ENCODE results near the gene INSIG1. TPM values are rescaled to one million over a fixed set of nuclear protein-coding genes. Genes with fewer than 3 reads are reported as not detected.

The INSIG1 gene
- total and polyA plus RNA-seq, 5 donors = 14.1 to 21.5 (median 16.5) TPM

DNA sequence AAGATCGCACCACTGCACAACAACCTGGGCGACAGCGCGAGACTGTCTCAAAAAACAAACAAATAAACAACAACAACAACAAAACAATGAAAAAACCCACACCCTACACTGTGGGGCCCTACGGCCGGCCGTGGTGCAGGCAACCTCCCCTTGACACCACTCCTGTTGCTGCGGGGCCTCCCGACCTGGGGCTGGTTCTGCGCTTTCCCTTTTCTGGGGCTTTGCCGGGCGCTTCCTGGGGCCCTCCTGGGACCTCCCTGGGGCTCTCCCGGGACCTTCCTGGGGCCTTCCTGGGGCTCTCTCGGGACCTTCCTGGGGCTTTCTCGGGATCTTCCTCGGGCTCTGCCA lies 46.6 kb downstream of the INSIG1 start:
- no peak overlapping the region for H3K4me3 ChIP-seq (ENCODE audit: low read length)
- no peak for DNase-seq
- H3K27me3 ChIP-seq (ENCODE audit: control insufficient read depth, insufficient read depth) = no peaks in the 10 kb centered on the region

DNA sequence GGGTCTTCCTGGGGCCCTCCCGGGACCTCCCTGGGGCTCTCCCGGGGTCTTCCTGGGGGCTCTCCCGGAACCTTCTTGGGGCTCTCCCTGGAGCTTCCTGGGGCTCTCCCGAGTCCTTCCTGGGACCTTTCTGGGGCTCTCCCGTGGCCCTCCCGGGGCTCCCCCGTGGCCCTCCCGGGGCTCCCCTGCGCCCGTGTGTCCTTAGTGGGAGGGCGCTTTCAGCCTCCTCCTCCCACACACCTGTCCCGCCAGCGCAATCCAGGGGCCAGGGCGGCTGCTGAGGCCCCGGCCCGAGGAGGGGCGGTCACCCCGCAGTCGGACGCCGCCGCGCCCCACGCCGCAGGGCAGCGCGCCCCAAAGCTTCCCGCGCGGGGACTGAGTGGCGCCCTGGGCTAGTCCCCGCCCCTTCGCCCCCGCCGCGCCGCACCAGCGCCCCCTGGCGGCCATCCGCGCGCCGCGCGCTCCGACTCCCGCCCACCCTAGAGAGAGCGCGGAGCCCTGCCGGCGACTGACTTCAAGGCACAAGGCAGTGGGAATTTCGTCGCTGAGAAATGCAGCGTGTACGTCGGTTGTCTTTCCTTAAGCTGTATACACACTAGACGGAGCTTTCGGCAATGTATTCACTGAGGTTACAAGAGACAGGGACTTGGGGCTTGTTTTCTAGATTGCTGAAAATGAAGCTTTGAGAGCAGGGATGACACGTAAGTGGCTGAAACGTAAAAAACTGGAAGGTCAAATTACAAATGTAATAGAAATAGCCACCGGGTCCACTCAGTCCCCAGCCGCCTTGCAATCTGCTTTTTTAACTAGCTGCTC lies 47.1 kb downstream of the INSIG1 start:
- Histone ChIP-seq H3K27me3 (ENCODE audit: control insufficient read depth, insufficient read depth) (no peaks in the 10 kb centered on the region), H3K4me3 (ENCODE audit: low read length) (peak overlapping the region; percentile 12), H3K27ac (ENCODE audit: low read length) (no peak overlapping the region), H3K9me3 (ENCODE audit: control insufficient read depth, low read length) (no peaks in the 10 kb centered on the region), H3K4me1 (ENCODE audit: control insufficient read depth, insufficient read depth, low read length) (no peaks in the 10 kb centered on the region)
- 3% methylated on average over 62 of the region's 62 CpGs for WGBS
- DNase-seq (peak; percentile 78 to 93 (median 91)), ATAC-seq (peak; percentile 96 to 98)
- intact Hi-C loops (cut with DNase I) = loop anchor here (2.0 to 5.0 kb wide), 5 partner anchors 153 to 418 kb away; no protein-coding TSS in a partner anchor

More for the DNA sequence above, 46.6 kb downstream of the INSIG1 start:
- Histone ChIP-seq H3K27ac (ENCODE audit: low read length) (no peak overlapping the region), H3K9me3 (ENCODE audit: control insufficient read depth, low read length) (no peaks in the 10 kb centered on the region), H3K4me1 (ENCODE audit: control insufficient read depth, insufficient read depth, low read length) (no peaks in the 10 kb centered on the region)
- ATAC-seq = peak in 1 of 2 donors; percentile 6
- 52% methylated on average over 16 of the region's 16 CpGs for WGBS
- intact Hi-C loops (cut with DNase I) = loop anchor here in 3 of 4 donors (2.0 to 5.0 kb wide), 4 partner anchors 153 to 417 kb away; no protein-coding TSS in a partner anchor

DNA sequence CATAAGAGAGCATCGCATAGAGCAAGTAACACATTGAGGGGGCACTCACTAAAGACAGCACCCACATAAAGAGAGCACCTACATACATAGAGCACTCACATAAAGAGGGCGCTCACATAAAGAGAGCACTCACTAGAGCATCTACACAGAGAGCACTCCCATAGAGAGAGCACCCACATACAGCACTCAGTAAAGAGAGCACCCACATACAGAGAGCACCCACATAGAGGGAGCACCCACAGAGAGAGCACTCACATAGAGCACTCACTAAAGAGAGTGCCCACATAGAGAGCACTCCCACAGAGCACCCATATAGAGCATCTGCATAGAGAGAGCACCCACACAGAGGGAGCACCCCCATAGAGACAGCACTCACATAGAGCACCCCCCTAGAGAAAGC lies 47.8 kb downstream of the INSIG1 start:
- DNase-seq (no peak), ATAC-seq (no peak)
- Histone ChIP-seq H3K27me3 (ENCODE audit: control insufficient read depth, insufficient read depth) (no peaks in the 10 kb centered on the region), H3K9me3 (ENCODE audit: control insufficient read depth, low read length) (no peaks in the 10 kb centered on the region), H3K4me3 (ENCODE audit: low read length) (no peak overlapping the region), H3K4me1 (ENCODE audit: control insufficient read depth, insufficient read depth, low read length) (no peaks in the 10 kb centered on the region), H3K27ac (ENCODE audit: low read length) (no peak overlapping the region)
- 75% methylated on average over 2 of the region's 2 CpGs for WGBS
- intact Hi-C loops (cut with DNase I) = loop anchor here (2.0 to 5.0 kb wide), 4 partner anchors 153 to 419 kb away; no protein-coding TSS in a partner anchor

DNA sequence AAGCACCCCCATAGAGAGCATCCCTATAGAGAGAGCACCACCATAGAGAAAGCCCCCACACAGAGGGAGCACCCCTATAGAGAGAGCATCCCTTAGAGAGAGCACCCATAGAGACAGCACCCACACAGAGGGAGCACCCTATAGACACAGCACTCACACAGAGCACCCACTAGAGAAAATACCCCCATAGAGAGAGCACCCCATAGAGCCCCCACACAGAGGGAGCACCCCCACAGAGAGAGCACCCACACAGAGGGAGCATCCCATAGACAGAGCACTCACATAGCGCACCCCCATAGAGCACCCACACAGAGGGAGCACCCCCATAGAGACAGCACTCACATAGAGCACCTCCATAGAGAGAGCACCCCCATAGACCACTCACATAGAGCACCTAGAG lies 48.6 kb downstream of the INSIG1 start:
- H3K4me1 ChIP-seq (ENCODE audit: control insufficient read depth, insufficient read depth, low read length) = no peaks in the 10 kb centered on the region
- DNase-seq = no peak
- no peak overlapping the region for H3K4me3 ChIP-seq (ENCODE audit: low read length)
- no peaks in the 10 kb centered on the region for H3K9me3 ChIP-seq (ENCODE audit: control insufficient read depth, low read length)
- 95% methylated on average over 1 of the region's 1 CpG for WGBS
- H3K27ac ChIP-seq (ENCODE audit: low read length) = no peak overlapping the region
- no peaks in the 10 kb centered on the region for H3K27me3 ChIP-seq (ENCODE audit: control insufficient read depth, insufficient read depth)
- intact Hi-C loops (cut with DNase I) = loop anchor here in 1 of 4 donors (5.0 kb wide), 1 partner anchor 154 kb away; no protein-coding TSS in a partner anchor
- ATAC-seq = no peak

DNA sequence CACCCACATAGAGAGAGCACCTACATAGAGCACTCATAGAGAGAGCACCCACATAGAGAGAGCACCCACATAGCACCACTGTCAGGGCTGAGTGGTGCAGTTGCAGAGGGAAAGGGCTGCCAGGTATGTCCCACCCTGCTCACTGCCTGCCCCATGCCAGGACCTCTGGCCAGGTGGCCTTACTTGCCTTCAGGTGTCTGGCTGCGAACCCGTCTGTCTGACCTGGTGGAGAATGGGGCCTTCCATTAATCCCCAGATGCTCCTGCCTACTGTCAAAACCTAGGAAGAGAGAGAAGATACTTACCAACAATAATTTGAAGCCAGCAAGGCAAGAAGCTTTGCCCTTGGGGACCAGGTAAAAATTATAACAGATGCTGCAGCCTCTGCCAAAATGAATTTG lies 51.1 kb downstream of the INSIG1 start:
- Histone ChIP-seq H3K9me3 (ENCODE audit: control insufficient read depth, low read length) (no peaks in the 10 kb centered on the region), H3K4me1 (ENCODE audit: control insufficient read depth, insufficient read depth, low read length) (no peaks in the 10 kb centered on the region), H3K27me3 (ENCODE audit: control insufficient read depth, insufficient read depth) (no peaks in the 10 kb centered on the region), H3K27ac (ENCODE audit: low read length) (no peak overlapping the region), H3K4me3 (ENCODE audit: low read length) (no peak overlapping the region)
- ATAC-seq (no peak), DNase-seq (no peak)
- intact Hi-C loops (cut with DNase I) = loop anchor here in 1 of 4 donors (5.0 kb wide), 1 partner anchor 157 kb away; no protein-coding TSS in a partner anchor
- WGBS = 76% methylated on average over 2 of the region's 2 CpGs

DNA sequence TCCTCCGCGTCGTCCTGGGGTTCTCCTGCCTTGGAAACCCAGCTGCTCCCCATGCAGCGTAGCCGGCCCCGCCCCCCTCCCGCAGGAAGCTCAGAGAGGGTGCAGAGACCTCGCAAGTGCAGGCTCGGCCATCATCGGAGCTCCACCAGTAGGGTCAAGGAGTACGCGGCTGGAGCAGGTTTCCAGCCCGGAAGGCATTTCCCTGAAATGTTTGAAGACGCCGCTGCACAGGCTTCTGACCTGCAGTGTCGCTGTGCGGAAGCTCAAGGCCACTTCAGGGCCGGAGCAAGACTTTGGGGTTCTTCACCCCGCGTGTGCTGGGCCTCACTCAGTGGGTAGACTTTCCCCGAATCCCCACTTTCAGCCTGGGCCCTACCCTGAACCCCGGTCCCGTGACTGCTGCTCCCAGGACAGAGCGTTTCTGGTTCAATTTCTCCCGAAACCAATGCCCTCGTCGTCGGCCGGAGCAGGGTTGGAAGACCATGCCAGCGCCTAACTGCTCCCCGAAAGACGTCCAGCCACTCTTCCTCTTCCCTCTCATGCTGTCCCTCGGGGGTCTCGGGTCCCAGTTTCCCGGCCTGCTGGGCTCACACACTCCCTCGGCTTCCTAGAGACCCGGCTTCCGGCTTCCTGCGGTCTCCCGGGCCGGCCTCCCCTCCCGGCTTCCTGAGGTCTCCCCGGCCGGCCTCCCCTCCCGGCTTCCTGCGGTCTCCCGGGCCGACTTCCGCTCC lies 52.1 kb downstream of the INSIG1 start:
- Histone ChIP-seq H3K27ac (ENCODE audit: low read length) (no peak overlapping the region), H3K4me1 (ENCODE audit: control insufficient read depth, insufficient read depth, low read length) (no peaks in the 10 kb centered on the region), H3K4me3 (ENCODE audit: low read length) (no peak overlapping the region), H3K27me3 (ENCODE audit: control insufficient read depth, insufficient read depth) (no peaks in the 10 kb centered on the region), H3K9me3 (ENCODE audit: control insufficient read depth, low read length) (no peaks in the 10 kb centered on the region)
- intact Hi-C loops (cut with DNase I) = loop anchor here in 2 of 4 donors (5.0 to 10.0 kb wide), 2 partner anchors 157 to 435 kb away; no protein-coding TSS in a partner anchor
- ATAC-seq (no peak), DNase-seq (no peak)
- WGBS = 65% methylated on average over 49 of the region's 49 CpGs

DNA sequence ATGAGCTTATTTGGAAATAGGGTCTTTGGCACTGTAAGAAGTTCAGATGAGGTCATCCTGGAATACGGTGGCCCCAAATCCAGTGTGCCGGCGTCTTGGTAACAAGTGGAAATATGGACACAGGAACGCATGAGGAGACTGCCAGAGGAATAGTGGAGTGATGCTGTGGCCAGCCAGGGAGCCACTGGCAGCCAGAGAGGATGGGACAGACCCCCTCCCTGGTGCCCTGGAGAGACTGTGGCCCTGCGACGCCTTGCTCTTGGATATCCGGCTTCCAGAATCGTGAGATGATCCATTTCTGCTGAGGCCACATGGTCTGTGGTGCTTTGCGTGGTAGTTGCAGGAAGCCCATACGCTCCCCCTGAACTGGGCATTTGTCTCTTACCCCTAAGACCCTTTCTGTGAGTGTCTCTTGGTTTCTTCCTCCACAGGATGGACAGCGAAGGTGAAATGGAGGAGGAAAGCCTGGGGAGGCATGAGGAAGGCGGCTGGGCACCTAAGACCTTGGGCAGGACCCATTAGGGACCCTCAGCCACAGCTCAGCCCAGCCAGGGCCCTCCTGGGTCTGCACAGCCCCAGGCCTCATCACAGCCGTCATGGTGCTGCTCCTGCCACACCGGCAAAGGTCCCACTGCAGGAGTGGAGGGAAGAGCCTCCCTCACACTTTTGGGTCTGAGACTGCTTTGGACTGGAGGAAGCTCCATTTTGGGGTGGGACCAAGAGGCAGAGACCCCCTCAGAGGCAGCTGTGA lies 53.6 kb downstream of the INSIG1 start:
- ATAC-seq (no peak), DNase-seq (no peak)
- intact Hi-C loops (cut with DNase I) = loop anchor here in 1 of 4 donors (10.0 kb wide), 1 partner anchor 436 kb away; no protein-coding TSS in a partner anchor
- Histone ChIP-seq H3K9me3 (ENCODE audit: control insufficient read depth, low read length) (no peaks in the 10 kb centered on the region), H3K4me3 (ENCODE audit: low read length) (no peak overlapping the region), H3K27me3 (ENCODE audit: control insufficient read depth, insufficient read depth) (no peaks in the 10 kb centered on the region), H3K4me1 (ENCODE audit: control insufficient read depth, insufficient read depth, low read length) (no peaks in the 10 kb centered on the region), H3K27ac (ENCODE audit: low read length) (no peak overlapping the region)
- WGBS = 83% methylated on average over 14 of the region's 14 CpGs

DNA sequence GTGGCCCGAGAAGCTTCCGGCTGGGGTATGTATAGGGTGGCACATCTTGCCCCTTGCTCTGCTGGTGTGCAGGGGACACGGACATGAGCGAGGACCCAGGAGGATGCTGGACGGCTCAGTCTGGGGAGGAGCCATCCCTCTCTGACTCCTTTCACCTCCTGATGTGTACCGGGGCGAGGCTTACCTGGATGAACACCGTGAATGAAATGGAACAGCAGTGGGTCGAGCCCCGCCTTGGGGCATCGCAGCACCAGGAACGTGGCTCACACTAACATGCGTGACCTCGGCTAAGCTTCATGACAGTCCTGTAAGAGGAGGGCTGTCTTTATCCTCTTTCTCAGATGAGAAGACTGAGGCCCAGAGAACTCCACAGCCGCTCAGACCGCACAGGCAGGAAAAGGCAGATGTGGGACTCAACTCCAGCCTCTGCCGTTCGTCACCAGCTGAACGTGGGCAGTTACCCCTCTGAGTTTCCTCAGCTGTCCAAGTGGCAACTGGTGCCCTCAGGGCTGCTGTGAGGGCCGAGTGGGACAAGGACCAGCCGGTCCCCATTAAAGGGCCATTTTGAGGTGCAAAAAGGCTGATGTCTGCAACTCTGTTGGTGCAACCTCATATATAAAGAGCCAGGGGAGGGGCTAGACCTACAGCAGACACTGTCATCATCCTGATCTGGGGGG lies 54.5 kb downstream of the INSIG1 start:
- no peaks in the 10 kb centered on the region for H3K9me3 ChIP-seq (ENCODE audit: control insufficient read depth, low read length)
- 77% methylated on average over 21 of the region's 21 CpGs for WGBS
- no peaks in the 10 kb centered on the region for H3K27me3 ChIP-seq (ENCODE audit: control insufficient read depth, insufficient read depth)
- no peak overlapping the region for H3K4me3 ChIP-seq (ENCODE audit: low read length)
- no peaks in the 10 kb centered on the region for H3K4me1 ChIP-seq (ENCODE audit: control insufficient read depth, insufficient read depth, low read length)
- intact Hi-C loops (cut with DNase I) = loop anchor here in 1 of 4 donors (10.0 kb wide), 1 partner anchor 437 kb away; no protein-coding TSS in a partner anchor
- no peak overlapping the region for H3K27ac ChIP-seq (ENCODE audit: low read length)
- ATAC-seq (no peak), DNase-seq (no peak)

DNA sequence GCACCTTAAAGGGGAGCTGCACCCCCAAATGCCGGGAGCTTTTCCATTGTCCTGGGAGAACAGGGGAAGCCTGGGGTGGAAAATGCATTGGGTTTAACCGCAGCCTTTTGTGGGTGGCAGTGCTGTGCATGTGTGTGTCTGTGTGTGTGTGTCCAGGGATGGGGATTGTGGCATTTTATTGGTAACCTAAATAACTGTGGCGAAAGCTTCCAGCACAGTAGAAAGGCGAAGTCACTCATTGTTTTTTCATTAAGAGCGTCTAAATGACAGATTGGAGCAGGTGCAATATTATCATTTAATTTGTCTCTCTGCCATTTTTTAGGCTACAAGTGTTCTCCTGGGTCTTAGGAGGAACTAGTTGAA lies 55.1 kb downstream of the INSIG1 start:
- ATAC-seq (no peak), DNase-seq (no peak)
- no peak overlapping the region for H3K4me3 ChIP-seq (ENCODE audit: low read length)
- 85% methylated on average over 5 of the region's 5 CpGs for WGBS
- no peaks in the 10 kb centered on the region for H3K4me1 ChIP-seq (ENCODE audit: control insufficient read depth, insufficient read depth, low read length)
- intact Hi-C loops (cut with DNase I) = loop anchor here in 1 of 4 donors (10.0 kb wide), 1 partner anchor 438 kb away; no protein-coding TSS in a partner anchor
- H3K27ac ChIP-seq (ENCODE audit: low read length) = no peak overlapping the region
- no peaks in the 10 kb centered on the region for H3K27me3 ChIP-seq (ENCODE audit: control insufficient read depth, insufficient read depth)
- H3K9me3 ChIP-seq (ENCODE audit: control insufficient read depth, low read length) = no peaks in the 10 kb centered on the region

DNA sequence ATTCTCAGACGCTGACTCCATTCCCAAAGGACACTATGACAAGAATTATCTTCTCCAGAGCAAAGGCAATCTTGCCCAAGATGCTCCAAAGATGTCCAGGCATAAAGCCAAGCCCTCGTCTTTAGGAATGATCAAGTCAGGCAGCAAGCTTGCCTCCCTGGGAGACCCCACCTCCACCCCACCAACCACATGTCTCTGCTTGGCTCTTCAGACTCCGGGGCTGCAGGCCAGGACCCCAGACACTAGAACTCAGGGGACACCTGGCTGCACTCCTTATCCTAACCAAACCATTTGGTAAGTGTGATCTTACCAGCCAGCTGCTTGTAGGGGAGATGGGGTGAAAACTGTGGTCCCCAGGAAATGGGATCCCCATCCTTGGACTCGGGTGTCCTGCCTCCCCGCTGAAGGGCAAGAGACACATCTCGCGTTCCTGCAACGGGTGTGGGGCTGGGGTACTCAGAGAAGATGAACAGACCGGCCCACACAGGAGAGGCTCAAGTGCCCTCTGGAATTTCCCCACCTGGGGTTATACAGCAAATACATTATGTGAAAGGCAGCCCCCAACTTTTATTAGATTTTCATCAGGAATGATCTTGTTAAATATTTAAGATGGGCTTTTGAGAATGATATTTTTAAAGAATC lies 55.7 kb downstream of the INSIG1 start:
- Histone ChIP-seq H3K27me3 (ENCODE audit: control insufficient read depth, insufficient read depth) (no peaks in the 10 kb centered on the region), H3K9me3 (ENCODE audit: control insufficient read depth, low read length) (no peaks in the 10 kb centered on the region), H3K4me3 (ENCODE audit: low read length) (no peak overlapping the region), H3K27ac (ENCODE audit: low read length) (no peak overlapping the region), H3K4me1 (ENCODE audit: control insufficient read depth, insufficient read depth, low read length) (no peaks in the 10 kb centered on the region)
- WGBS = 54% methylated on average over 9 of the region's 9 CpGs
- DNase-seq (no peak), ATAC-seq (no peak)
- intact Hi-C loops (cut with DNase I) = loop anchor here in 1 of 4 donors (10.0 kb wide), 1 partner anchor 439 kb away; no protein-coding TSS in a partner anchor

All from right cardiac atrium (tissue), 5 donors.